ENCODE data around the gene C20orf144.

The C20orf144 gene

DNA sequence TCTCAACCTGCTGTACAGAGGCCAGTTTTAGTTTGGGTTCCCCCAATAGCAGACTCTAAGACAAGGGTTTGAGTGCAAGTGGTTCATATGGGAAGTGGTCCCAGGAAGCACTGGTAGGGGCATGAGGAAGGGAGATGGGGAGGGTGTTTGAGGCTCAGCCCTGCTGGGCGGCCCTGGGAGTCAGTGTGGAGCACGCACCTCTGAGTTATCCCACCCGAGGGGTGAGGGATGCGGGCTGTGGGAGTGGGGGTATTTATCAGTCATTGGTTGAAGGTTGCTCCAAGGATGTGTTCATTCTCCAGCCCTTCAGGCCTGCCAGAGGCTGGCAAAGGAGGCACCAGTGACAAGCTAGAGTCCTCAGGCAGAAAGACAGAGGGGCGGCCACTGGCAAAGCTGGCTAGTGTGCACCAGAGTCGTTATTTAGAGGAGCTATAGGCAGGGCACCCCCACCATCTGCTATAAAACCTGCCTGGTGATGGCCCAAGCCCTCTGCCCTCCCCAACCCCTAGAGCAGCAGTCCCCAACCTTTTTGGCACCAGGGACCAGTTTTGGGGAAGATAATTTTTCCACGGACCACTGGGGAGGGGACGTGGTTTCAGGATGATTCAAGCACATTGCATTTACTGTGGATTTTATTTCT lies 41.5 kb downstream of the C20orf144 start:
- no peak overlapping the region for H3K4me3 ChIP-seq (ENCODE audit: low read length)
- TF ChIP-seq, protein P1, sequence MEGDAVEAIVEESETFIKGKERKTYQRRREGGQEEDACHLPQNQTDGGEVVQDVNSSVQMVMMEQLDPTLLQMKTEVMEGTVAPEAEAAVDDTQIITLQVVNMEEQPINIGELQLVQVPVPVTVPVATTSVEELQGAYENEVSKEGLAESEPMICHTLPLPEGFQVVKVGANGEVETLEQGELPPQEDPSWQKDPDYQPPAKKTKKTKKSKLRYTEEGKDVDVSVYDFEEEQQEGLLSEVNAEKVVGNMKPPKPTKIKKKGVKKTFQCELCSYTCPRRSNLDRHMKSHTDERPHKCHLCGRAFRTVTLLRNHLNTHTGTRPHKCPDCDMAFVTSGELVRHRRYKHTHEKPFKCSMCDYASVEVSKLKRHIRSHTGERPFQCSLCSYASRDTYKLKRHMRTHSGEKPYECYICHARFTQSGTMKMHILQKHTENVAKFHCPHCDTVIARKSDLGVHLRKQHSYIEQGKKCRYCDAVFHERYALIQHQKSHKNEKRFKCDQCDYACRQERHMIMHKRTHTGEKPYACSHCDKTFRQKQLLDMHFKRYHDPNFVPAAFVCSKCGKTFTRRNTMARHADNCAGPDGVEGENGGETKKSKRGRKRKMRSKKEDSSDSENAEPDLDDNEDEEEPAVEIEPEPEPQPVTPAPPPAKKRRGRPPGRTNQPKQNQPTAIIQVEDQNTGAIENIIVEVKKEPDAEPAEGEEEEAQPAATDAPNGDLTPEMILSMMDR (conservative IDR thresholded peaks at IDR 0.05; ENCODE audit: low read length) = no peak
- no peak for DNase-seq (ENCODE audit: low read depth)

DNA sequence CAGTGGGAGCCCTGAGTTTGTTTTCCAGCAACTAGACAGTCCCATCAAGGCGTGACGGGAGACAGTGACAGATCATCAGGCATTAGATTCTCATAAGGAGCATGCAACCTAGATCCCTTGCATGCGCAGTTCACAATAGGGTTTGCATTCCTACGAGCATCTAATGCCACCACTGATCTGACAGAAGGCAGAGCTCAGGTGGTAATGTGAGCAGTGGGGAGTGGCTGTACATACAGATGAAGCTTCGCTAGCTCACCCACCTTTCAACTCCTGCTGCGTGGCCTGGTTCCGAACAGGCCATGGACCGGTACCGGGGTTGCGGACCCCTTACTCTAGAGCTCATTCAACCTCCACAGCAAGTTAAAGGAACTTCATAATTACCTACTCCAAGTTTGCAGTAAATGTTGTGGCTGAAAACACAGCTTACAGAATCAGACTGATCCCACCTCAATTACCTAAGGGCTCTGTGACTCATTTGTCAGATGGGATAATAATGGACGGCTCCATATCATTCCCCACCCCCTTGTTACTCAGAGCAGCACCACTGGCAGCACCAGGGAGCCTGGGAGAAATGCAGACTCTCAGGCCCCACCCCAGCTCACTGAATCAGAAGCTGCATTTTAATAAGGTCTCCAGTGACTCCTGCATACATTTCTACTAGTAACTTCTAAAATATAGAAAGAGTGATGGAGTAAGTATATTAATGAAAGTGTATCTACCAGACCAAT lies 42.2 kb downstream of the C20orf144 start:
- no peak overlapping the region for H3K4me3 ChIP-seq (ENCODE audit: low read length)

DNA sequence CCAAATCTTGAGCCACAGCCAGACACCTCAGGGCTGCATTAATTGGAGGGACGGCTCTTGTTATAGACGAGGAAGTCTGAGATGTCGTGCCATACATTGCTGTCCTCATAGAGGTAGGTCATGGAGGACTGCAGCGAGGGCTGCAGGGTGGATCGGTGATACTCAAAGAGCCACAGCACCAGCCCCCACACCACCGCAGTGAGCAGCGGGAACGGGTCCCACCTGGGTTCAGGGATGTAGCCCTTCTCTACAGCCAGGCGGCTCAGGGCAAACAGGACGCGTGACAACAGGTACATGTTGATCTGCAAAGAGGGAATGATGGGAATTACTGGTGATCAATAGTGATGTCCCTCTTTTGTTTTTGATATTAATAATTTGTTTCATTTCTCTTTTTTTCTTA lies 45.5 kb downstream of the C20orf144 start:
- TF ChIP-seq, protein P1 (conservative IDR thresholded peaks at IDR 0.05; ENCODE audit: low read length) = no peak
- no peak overlapping the region for H3K4me3 ChIP-seq (ENCODE audit: low read length)
- no peak for DNase-seq (ENCODE audit: low read depth)

More for the DNA sequence above, 42.2 kb downstream of the C20orf144 start:
- TF ChIP-seq, protein P1 (conservative IDR thresholded peaks at IDR 0.05; ENCODE audit: low read length) = no peak
- DNase-seq (ENCODE audit: low read depth) = no peak

DNA sequence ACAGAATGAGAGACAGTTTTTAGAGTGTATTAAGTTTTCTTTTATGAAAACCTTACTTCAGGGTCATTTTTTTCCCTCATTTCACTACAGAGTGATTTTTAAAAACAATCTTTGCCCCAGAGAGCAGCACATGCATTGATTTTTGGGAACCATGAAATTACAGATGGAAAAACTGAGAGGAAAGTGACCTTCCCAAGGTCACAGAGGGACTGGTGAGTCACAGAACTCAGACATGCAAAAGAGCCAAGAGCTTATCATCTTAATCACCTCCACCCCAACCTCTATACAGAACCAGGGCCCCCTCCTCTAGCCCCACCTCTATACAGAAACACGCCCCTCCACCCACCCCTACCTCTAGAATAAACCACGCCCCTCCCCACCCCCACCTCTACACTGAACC lies 47.3 kb downstream of the C20orf144 start:
- DNase-seq (ENCODE audit: low read depth) = no peak
- no peak overlapping the region for H3K4me3 ChIP-seq (ENCODE audit: low read length)
- TF ChIP-seq, protein P1 (conservative IDR thresholded peaks at IDR 0.05; ENCODE audit: low read length) = no peak

DNA sequence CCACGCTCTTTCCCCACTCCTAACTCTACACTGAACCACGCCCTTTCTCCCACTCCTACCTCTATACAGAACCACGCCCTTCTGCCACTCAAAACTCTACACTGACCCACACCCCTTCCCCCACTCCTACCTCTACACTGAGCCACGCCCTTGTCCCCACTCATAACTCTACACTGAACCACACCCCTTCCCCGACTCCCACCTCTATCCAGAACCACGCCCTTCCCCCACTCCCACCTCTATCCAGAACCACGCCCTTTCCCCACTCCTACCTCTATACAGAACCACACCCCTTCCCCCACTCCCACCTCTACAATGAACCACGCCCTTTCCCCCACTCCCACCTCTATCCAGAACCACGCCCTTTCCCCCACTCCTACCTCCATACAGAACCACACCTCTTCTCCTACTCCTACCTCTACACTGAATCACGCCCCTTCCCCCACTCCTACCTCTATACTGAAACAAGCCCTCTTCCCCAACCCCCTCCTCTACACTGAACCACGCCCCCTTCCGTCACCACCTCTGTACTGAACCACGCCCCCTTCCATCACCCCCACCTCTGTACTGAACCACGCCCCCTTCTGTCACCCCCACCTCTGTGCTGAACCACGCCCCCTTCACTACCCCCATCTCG lies 47.9 kb downstream of the C20orf144 start:
- no peak for DNase-seq (ENCODE audit: low read depth)
- no peak overlapping the region for H3K4me3 ChIP-seq (ENCODE audit: low read length)
- TF ChIP-seq, protein P1 (conservative IDR thresholded peaks at IDR 0.05; ENCODE audit: low read length) = no peak

DNA sequence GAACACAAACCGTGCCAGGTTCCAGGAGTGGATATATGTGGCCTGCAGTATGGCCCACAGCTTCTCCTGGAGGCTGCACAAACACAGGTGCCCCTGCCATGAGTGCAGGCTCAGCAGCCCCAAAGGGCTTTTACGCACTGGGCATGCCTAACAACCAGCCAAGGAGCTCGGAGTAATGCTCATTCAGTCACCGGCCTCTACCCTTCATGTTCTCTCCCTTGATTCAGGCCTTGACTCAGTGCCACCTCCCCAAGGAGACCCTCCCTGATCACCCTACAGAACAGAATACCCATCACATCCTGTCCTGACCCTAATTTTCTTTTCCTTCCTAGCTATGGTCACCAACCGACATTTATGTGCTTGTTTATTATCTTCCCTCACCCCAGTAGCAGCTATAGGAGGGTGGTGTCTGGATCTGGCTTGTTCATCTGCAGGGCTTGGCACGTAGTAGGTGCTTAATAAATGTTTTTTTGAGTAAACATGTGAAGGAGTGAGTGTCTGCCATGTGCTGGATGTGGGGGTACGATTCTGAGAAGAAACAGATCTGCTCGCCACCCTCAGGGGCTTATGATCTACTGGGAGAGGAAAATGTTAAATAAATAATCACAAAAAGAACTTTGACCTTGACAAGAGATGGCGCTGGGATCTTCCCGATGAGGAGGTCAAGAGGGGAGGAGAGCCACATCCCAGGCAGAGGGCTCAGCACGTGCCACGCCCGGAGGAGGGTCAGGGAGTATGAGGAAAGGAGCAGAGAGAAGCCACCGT lies 48.7 kb downstream of the C20orf144 start:
- no peak for DNase-seq (ENCODE audit: low read depth)
- TF ChIP-seq, protein P1 (conservative IDR thresholded peaks at IDR 0.05; ENCODE audit: low read length) = no peak
- no peak overlapping the region for H3K4me3 ChIP-seq (ENCODE audit: low read length)

Data from AG10803 (cell line).